IPS-18a (cell line): ENCODE measurements around the gene PROM1.

Experiments
- H3K27ac ChIP-seq: one replicate; pipeline ENCODE4 v1.5.1; 2013; ENCODE audit warnings: low read length
- H3K27me3 ChIP-seq: one replicate; pipeline ENCODE4 v1.6.1; 2013; ENCODE audit warnings: mild to moderate bottlenecking, low read length; ENCODE audit not compliant: control insufficient read depth, insufficient read depth
- H3K36me3 ChIP-seq: one replicate; pipeline ENCODE4 v1.6.1; 2013; ENCODE audit warnings: low read depth, low read length; ENCODE audit not compliant: control insufficient read depth
- H3K4me1 ChIP-seq: one replicate; pipeline ENCODE4 v1.6.1; 2013; ENCODE audit warnings: low read depth, low read length; ENCODE audit not compliant: control insufficient read depth
- H3K4me3 ChIP-seq: one replicate; pipeline ENCODE4 v1.5.1; 2013; ENCODE audit warnings: low read length
- H3K9ac ChIP-seq: one replicate; pipeline ENCODE4 v1.6.1; 2013; ENCODE audit warnings: mild to moderate bottlenecking, low read length, moderate library complexity
- H3K9me3 ChIP-seq: one replicate; pipeline ENCODE4 v1.6.1; 2013; ENCODE audit warnings: low read depth, low read length; ENCODE audit not compliant: control insufficient read depth

PROM1 gene

DNA sequence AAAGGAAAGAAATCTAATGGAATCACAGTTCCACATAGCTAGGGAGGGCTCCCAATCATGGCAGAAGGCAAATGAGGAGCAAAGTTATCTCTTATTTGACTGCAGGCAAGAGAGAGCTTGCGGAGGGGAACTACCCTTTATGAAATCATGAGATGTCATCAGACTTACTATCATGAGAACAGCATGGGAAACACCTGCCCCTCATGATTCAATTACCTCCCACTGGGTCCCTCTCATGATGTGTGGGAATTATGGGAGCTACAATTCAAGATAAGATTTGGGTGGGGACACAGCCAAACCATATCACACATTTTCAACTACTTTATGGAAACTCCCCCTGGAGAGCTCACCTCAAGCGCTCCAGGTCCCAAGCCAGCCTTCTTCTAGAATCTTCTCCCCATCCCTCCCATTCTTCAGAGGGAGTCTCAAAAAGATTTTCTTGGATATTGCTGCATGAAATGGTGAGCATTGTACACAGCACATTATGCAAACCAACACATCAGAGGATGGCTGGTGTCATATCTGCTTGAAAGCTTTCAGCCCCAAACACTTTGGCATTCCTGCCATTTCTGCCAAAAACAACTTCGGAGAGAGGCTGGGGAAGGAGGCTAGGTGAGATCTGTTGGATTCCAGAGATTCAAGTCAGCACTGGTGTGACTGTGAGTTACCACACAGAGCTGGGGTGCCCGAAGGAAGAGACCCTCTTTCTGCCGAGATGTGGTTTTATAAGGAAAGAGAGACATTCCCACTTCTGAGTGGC lies 152.2 kb downstream of the PROM1 start:
- Histone ChIP-seq H3K27me3 (no peaks in the 10 kb centered on the region), H3K4me3 (no peak overlapping the region), H3K27ac (no peak overlapping the region), H3K9me3 (no peaks in the 10 kb centered on the region), H3K9ac (no peak overlapping the region), H3K36me3 (no peaks in the 10 kb centered on the region), H3K4me1 (no peaks in the 10 kb centered on the region)

DNA sequence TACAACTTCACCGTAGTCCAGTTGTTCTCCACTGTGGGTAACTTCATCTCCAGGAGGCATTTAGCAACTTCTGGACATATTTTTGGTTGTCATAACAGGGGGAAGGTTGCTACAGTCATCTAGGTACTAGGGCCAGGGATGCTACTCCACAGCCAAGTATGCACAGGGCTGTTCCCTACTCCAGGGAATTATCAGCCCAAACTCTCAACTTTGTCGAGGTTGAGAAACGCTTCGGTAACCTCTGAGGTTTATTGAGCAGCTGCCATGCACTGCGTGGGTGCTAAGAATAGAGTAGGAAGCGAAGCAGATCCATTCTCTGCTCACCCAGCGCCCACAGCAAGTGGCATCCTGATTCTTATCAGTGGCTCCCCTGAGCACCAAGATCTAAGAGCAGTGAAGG lies 153.5 kb downstream of the PROM1 start:
- Histone ChIP-seq H3K4me1 (no peaks in the 10 kb centered on the region), H3K9me3 (no peaks in the 10 kb centered on the region), H3K36me3 (no peaks in the 10 kb centered on the region), H3K27ac (no peak overlapping the region), H3K9ac (no peak overlapping the region), H3K4me3 (no peak overlapping the region), H3K27me3 (no peaks in the 10 kb centered on the region)

DNA sequence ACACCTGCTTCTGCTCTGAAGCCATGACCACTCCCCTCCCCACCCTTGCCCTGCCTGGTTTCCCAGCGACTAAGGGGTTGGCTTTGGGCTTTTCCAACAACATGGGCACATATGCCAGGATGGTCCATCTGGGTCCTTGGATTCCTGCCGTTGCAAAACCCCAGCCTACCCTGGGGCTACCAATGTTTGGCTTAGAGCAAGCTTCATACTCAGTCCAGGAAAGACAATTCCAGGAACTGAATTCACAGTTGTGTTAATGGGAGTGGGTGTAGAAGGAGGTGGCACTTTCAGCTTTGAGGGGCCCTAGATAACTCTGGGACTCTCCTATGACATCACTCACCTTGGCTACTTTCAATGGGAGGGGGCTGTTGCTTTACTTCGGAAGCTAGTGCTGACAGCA lies 154.3 kb downstream of the PROM1 start:
- H3K4me3 ChIP-seq = no peak overlapping the region
- H3K9ac ChIP-seq = no peak overlapping the region
- H3K27me3 ChIP-seq = no peaks in the 10 kb centered on the region
- no peaks in the 10 kb centered on the region for H3K4me1 ChIP-seq
- H3K27ac ChIP-seq = no peak overlapping the region
- H3K9me3 ChIP-seq = no peaks in the 10 kb centered on the region
- no peaks in the 10 kb centered on the region for H3K36me3 ChIP-seq

DNA sequence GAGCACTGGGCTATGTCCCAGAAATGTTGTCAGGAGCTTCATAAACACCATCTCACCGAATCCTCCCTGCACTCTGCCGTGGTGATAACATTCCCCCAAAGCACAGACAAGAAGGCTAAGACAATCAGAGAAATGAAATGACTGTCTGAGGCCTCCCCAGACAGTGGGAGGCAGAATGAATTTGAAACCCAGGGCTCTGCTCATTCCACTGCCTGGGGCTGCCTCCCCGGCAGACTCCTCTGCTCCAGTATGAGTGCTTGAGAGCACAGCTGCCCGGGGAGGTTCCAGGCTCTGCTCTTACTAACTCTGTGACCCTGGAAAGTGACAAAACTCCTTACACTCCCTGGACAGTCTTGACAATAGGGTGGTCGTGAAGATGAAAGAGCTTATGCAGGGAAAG lies 154.9 kb downstream of the PROM1 start:
- Histone ChIP-seq H3K9ac (no peak overlapping the region), H3K4me3 (no peak overlapping the region), H3K27ac (no peak overlapping the region), H3K36me3 (no peaks in the 10 kb centered on the region), H3K4me1 (no peaks in the 10 kb centered on the region), H3K27me3 (no peaks in the 10 kb centered on the region), H3K9me3 (no peaks in the 10 kb centered on the region)

DNA sequence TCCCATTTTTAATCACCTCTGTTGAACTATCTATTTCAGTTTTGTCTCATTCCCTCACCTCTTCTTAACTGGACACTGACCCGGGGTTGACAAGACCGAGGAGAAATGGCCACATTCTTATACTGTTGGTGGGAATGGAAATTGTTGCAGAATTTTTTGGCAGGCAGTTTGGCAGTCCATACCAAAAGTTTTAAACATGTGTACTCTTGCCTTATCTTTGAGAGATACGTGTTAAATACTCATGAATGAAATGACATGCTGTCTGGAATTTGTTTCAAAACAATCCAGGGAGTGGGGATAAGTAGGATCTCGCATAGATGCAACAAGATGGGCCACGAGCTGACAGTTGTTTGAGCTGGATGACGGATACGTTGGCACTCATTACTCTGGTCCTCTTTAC lies 157.3 kb downstream of the PROM1 start:
- no peak overlapping the region for H3K27ac ChIP-seq
- H3K4me1 ChIP-seq = no peaks in the 10 kb centered on the region
- no peaks in the 10 kb centered on the region for H3K9me3 ChIP-seq
- H3K36me3 ChIP-seq = no peaks in the 10 kb centered on the region
- no peaks in the 10 kb centered on the region for H3K27me3 ChIP-seq
- H3K4me3 ChIP-seq = no peak overlapping the region
- no peak overlapping the region for H3K9ac ChIP-seq

DNA sequence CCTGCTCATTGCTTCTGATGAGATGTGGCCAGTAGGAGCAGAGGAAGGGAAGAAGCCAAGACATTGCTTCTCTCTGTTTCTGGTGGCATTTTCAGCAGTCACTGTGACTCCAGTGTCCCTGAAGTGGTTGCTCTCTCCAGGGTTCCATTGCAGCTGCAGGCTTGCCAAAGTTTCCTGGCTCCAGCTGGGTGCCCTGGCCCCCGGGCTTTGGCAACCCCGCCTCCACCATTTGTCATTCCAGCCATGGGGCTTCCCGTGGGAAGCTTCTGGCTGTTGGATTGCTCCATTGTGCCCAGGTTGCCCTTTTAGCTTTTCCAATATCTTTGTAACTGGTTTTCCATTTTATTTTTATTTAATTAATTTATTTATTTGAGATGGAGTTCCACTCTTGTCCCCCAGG lies 158.0 kb downstream of the PROM1 start:
- Histone ChIP-seq H3K9ac (no peak overlapping the region), H3K4me3 (no peak overlapping the region), H3K4me1 (no peaks in the 10 kb centered on the region), H3K27ac (no peak overlapping the region), H3K27me3 (no peaks in the 10 kb centered on the region), H3K36me3 (no peaks in the 10 kb centered on the region), H3K9me3 (no peaks in the 10 kb centered on the region)

DNA sequence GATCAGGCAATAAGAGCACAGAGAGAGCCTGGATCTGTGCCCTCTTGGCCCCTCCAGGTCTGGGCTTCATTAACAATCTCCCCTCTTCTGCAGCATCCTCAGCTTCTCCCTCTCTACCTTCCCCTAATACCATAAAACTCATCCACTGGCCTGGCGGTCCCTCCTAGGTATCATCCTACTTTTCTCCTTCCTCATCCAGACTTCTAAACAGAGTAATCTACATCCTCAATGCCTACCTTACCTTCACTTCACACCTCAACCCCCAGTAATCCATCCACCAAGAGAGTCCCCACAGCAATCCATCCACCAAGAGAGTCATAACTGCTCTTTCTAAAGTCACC lies 162.3 kb downstream of the PROM1 start:
- no peaks in the 10 kb centered on the region for H3K4me1 ChIP-seq
- no peak overlapping the region for H3K27ac ChIP-seq

DNA sequence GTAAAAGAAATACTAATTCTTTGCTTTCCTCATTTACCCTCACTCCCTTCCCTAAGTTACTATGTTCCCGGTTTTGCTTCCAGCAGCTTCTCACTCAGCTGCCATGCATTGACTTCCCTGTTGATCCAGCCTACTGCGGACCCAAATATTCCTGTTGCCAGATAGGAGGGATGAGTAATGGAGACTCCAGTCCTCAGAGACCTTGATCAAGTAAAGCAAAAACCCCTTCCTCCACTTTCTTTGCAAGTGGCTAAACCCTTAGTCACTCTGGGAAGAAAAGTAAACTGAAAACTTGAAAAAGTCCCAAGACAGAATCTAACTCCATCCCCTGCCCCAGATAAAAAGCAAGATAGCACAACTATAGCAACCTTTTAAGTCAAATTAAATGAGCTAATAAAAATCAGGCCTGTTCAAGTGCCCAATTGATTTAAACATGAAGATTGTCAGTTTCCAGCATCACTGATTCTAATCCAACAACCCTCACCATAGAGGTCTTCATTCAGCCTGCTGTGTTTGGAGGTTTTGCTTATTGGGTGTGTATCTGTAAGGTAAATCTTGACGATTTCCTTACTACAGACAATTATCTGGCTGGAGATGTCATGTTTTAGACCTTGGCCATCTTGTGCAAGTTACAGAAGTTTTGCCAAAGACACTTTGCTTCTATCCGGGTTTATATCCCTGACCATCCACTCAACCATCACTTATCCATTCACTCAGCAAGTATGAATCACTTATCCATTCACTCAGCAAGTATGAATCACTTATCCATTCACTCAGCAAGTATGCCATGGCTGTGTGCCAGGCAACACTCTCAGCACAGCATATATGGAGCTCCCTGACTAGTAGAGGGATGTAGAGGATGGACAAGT lies 162.9 kb downstream of the PROM1 start:
- H3K9me3 ChIP-seq = no peaks in the 10 kb centered on the region
- H3K9ac ChIP-seq = no peak overlapping the region
- no peaks in the 10 kb centered on the region for H3K4me1 ChIP-seq
- no peak overlapping the region for H3K27ac ChIP-seq
- no peaks in the 10 kb centered on the region for H3K36me3 ChIP-seq
- no peak overlapping the region for H3K4me3 ChIP-seq
- H3K27me3 ChIP-seq = no peaks in the 10 kb centered on the region

More for the DNA sequence above, 162.3 kb downstream of the PROM1 start:
- no peaks in the 10 kb centered on the region for H3K9me3 ChIP-seq
- H3K4me3 ChIP-seq = no peak overlapping the region
- no peaks in the 10 kb centered on the region for H3K36me3 ChIP-seq
- no peaks in the 10 kb centered on the region for H3K27me3 ChIP-seq
- no peak overlapping the region for H3K9ac ChIP-seq

DNA sequence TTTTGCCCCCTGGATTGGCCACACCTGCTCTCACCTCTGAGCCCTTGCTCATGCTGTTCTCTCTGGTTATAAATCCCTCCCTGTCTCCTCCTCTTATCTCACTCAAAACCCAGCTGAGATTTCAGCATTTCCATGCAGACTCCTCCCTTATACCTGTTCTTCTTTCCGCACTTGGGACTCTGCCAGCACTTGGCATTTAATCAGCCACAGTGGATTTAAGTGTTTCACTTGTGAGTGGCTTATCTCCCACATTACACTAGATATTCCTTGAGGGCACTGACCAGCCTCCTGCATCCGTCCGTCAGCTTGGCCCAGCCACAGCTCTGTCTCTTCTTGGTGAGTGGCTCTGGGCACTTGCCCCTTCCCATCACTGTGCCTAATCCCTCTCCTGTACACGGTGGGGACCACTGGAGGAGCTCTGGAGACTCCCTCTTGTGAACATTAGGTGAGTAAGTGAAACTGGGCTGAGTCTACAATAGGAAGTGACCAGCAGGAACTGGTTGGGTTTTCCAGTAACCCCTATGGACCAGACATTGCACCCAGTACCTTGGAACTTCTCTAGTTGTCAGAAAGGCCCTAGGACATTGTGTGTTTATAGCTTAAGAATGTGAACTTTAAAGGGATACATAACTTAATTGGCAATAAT lies 165.2 kb downstream of the PROM1 start:
- no peaks in the 10 kb centered on the region for H3K9me3 ChIP-seq
- no peaks in the 10 kb centered on the region for H3K4me1 ChIP-seq
- H3K4me3 ChIP-seq = no peak overlapping the region
- no peak overlapping the region for H3K27ac ChIP-seq
- no peaks in the 10 kb centered on the region for H3K27me3 ChIP-seq
- H3K9ac ChIP-seq = no peak overlapping the region
- H3K36me3 ChIP-seq = no peaks in the 10 kb centered on the region
